GM21737 (cell line): ENCODE results near the gene MYL5.
"Not testable (repeated sequence)": the region's sequence is repeated elsewhere in the genome, so short reads cannot be mapped to it uniquely, and the experiment has no call there.

Experiments
- ATAC-seq: cut with Tn5 transposase; IDR thresholded peaks from one replicate; pipeline ENCODE4 v1.9.1; 2021; ENCODE audit warnings: mild to moderate bottlenecking, moderate library complexity; ENCODE audit not compliant: unreplicated experiment

MYL5 gene

GRCh38 chr4:669806-670559 lies 4.4 kb upstream of the MYL5 start:
- ATAC-seq, result not testable (repeated sequence)

GRCh38 chr4:671769-672168 lies 2.6 kb upstream of the MYL5 start:
- ATAC-seq, result no peak

DNA sequence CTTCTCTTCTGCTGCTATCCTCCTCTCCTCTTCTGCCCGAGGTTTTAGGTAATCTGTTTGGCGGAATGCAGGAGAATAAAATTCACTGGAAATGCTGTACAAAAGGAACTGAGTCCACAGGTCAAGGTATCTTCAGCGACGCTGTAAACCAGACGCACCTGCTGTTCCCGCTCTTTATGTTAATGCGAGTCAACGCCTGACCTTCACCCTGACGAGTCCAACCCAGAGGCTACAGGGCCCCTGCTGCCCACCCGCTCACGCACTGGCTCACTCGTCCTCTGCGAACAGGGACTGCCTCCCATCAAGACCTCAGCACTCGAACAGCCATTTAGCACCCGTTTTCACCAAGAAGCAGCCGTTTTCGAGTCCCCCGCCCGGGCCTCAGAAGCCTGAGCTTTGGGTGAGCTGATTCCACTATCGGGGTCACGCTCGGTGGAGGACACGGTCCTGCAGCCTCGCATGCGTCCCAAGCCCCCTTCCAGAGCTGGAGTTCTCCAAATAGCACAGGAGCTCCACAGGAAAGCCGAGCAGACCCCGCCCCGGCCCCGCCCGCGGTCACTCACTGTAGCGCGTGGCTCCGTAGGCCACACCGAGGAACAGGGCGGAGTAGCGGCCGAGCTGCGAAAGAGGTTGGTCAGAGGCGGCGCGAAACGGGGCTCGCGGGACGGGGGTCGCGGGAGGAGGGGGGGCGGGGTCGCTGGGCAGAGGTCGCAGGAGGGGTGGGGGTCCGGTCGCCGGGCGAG lies 822 bp upstream of the MYL5 start:
- no peak for ATAC-seq

- ATAC-seq, result peak; percentile 4
These were observed 917 bp downstream of the MYL5 start for GRCh38 chr4:675036-675882.

DNA sequence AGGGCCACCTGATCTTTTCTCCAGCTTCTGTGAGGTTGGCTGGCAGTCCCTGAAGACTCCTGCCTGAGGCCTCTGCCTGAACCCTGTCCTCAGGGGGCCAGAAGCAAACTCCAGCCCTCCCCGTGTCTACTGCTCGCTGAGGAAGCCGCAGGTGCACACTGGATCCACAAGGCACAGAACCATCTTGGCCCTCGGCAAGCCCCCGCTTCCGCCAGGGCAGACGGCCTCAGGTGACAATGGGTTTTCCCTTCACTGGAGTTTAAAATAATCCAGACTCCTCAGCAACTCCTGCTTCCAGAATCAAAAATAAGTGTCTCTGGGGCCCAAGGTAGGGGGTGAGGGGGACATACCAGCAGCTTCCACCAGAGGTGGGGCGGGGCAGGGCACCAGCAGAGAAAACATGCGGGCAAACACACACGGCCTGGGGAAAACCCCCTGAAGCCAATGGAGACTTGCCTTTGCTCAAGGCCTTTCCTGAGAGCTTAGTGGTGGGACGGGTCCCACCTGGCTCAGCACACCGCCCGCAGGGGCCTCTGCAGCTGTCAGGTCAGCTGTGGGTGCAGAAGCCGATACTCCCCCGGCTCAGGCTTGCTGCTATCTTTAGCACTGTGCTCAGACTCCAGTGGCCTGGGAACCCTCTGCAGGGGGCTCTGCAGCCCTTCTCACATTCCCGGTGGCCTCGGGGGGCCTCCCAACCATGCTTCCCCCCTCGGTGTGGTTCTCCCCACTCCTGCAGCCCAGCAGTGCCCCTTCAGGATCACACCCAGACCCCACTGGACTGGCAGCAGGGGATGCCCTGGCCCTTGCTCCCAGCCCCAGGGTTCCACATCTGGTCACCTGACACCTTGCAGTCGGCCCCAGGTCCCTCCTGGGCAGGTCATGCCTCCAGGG lies 1.9 kb downstream of the MYL5 start:
- peak; percentile 20 for ATAC-seq

GRCh38 chr4:676871-677235 lies 2.5 kb downstream of the MYL5 start:
- no peak for ATAC-seq

DNA sequence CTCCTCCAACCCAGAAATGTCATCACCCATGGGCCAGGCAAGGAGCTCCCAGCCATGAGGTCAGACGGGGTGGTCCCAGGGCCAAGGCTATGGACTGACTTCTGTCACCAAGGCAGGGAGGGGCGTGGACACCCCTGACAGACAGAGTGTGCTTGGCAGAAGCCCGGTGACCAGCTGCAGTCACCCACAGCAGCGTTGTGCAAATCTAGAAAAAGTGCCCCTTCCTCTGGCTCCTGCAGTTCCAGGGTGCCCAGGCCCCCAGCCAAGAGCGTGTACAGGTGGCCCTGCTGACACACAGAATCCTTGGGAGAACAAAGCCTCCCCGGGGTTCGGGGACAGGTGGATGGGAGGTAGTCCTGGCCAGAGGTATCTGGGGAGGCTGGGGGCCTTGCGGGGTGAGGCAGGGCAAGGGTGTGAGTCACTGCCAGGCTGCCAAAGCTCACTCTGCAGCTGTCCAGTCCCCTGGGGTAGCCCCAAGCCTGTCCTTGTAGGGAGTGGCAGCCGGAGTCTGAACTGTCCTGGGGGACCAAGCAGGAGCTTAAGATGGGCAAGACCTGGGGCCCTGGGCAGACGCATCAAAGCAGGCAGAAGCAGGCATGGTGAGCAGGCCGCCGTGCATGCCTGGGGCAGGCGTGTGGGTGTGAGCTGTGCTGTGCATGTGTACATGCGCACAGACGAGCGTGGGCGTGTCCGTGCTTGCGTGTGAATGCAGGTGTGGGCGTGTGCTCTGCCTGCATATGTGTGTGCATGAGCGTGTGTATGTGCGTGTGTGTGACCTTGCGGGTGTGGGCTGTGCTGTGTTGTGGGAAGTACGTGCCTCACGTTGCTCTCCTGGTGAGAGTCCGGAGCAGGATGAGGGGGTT lies 3.3 kb downstream of the MYL5 start:
- ATAC-seq, result no peak

DNA sequence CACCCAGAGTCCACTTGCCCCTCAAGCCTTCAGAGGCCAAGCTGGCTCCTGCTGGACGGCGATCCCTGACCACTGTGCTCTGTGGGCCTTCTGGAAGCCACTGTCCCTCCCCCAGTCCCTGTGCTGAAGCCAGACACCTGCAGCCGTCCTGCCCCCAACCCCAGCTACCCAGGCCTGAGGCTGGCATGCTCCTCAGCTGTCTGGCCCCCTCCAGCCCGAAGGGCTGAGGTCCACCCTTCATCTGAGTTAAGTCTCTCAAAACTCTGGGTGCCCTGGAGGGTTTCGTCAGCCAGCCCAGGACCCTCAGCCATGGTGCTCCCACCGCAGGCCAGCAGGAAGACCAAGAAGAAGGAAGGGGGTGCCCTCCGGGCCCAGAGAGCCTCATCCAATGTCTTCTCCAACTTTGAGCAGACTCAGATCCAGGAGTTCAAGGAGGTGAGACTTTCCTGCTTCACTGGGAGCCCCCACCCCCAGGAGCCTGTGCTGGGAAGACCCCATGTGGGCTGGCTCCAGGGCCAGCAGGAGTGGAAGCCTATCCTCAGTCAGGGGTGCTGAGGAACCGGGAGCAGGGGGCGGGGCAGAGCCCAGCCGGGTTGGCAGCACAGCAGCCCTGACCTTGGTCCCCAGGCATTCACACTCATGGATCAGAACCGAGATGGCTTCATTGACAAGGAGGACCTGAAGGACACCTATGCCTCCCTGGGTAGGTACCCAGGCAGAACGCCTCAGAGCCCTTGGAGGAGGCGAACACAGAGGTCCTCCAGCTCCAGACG lies 4.2 kb downstream of the MYL5 start:
- no peak for ATAC-seq

- no peak for ATAC-seq
These were observed 4.8 kb downstream of the MYL5 start for GRCh38 chr4:679104-679481.

GRCh38 chr4:679629-680028 lies 5.3 kb downstream of the MYL5 start:
- ATAC-seq, result no peak

GRCh38 chr4:680091-680490 lies 5.7 kb downstream of the MYL5 start:
- no peak for ATAC-seq

GRCh38 chr4:680551-680927 lies 6.2 kb downstream of the MYL5 start:
- no peak for ATAC-seq

- no peak for ATAC-seq
These were observed 6.7 kb downstream of the MYL5 start for GRCh38 chr4:680928-681645.

DNA sequence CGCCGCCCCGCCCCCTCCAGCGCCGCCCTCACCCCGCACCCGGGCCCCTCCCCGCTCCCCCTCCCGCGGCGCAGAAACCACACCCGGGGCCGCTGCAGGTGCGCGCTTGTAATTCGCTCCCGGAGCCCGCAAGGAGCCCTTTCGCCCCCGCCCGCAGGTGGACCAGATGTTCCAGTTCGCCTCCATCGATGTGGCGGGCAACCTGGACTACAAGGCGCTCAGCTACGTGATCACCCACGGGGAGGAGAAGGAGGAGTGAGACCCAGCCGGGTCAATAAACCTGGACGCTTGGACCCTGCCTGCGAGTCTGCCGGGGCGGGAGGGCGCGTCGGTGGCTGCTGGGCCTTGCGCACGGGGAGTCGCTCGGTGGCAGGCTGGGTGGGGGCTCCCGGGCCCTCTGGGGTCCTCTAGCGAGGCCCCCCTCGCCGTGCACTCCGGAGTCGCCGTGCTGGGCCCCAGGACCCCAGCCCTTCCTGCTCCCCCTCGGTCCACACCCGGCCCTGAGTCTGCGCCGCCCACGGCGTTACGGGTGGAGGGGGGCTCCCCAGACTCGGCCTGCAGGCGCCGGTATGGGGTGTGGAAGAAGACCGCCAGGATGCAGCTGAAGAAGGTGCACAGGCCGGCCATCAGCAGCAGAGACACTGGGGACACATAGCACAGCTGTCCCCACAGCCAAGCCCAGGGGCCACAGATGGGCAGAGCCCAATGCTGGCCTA lies 7.6 kb downstream of the MYL5 start:
- no peak for ATAC-seq

DNA sequence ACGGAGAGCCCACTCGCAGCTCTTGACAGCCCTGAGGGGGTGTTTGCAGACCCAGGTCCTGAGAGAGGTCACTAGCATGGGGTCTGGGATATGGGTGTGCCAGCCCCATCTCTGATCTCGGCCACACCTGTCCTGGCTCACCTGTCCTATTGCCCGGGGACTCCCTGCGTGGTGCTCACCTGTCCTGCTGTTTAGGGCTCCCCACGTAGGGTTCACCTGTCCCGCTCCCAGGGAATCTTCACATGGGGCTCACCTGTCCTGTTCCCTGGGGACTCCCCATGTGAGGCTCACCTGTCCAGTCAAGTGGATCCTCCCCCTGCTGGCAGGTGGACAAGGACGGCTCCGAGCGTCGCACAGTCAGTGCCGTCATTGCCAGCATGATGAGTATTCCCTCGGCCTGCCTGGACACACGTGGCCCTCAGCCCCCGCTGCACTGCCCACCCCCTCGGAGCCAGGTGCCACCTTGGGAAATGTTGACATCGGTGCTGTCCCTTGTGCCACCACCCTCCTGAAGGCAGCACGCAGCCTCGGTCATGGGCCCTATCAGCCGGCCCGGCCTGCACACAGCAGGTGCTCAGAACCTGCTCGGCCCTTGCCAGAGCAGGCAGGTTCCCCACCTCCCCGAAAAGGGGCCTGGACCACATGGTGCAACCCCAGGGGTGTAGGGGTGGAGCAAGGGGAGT lies 8.3 kb downstream of the MYL5 start:
- no peak for ATAC-seq

GRCh38 chr4:683247-683897 lies 9.0 kb downstream of the MYL5 start:
- no peak for ATAC-seq
